Measurements from ENCODE around the gene NTRK1. TPM values are rescaled to one million over a fixed set of nuclear protein-coding genes. Genes with fewer than 3 reads are reported as not detected.

The NTRK1 gene
- total and polyA plus RNA-seq, 4 donors = 0.13 to 0.17 (median 0.14) TPM

- peaks cover 0 to 30% (median 17%) of the 10 kb centered on the region in 4 donors for H3K27me3 ChIP-seq (ENCODE audit: control insufficient read depth in 4 of 4, insufficient read depth in 4 of 4, low read length in 3 of 4)
- H3K4me3 ChIP-seq (ENCODE audit: low read depth in 1 of 3, low read length in 3 of 3) = no peak overlapping the region
- H3K36me3 ChIP-seq (ENCODE audit: control insufficient read depth in 4 of 4, insufficient read depth in 3 of 4, low read depth in 1 of 4, low read length in 3 of 4) = no peaks in the 10 kb centered on the region
- H3K9ac ChIP-seq (ENCODE audit: low read depth in 1 of 2, low read length in 2 of 2) = no peak overlapping the region
- 74% methylated on average over 5 of the region's 5 CpGs for WGBS
- H3K27ac ChIP-seq (ENCODE audit: low read depth in 1 of 2, low read length in 2 of 2) = no peak overlapping the region
- H3K4me1 ChIP-seq (ENCODE audit: control insufficient read depth in 4 of 4, insufficient read depth in 4 of 4, low read length in 3 of 4) = peaks cover 8 to 23% (median 9%) of the 10 kb centered on the region in 4 donors
- DNase-seq (ENCODE audit: low spot score) = no peak
- TF ChIP-seq REST (IDR thresholded peaks at IDR 0.05) (no peak), ZBTB33 (IDR thresholded peaks at IDR 0.05) (no peak), FOXA2 (IDR thresholded peaks at IDR 0.05) (no peak), HNF4G (IDR thresholded peaks at IDR 0.05) (no peak)
- H3K9me3 ChIP-seq (ENCODE audit: control insufficient read depth in 4 of 4, low read length in 3 of 4) = no peaks in the 10 kb centered on the region
Observed at GRCh38 chr1:156925154-156926010, 64.7 kb downstream of the NTRK1 start.

- Histone ChIP-seq H3K4me1 (ENCODE audit: control insufficient read depth in 4 of 4, insufficient read depth in 4 of 4, low read length in 3 of 4) (peaks cover 5 to 20% (median 7%) of the 10 kb centered on the region in 4 donors), H3K9ac (ENCODE audit: low read depth in 1 of 2, low read length in 2 of 2) (no peak overlapping the region), H3K4me3 (ENCODE audit: low read depth in 1 of 3, low read length in 3 of 3) (no peak overlapping the region), H3K36me3 (ENCODE audit: control insufficient read depth in 4 of 4, insufficient read depth in 3 of 4, low read depth in 1 of 4, low read length in 3 of 4) (no peaks in the 10 kb centered on the region), H3K27ac (ENCODE audit: low read depth in 1 of 2, low read length in 2 of 2) (no peak overlapping the region), H3K27me3 (ENCODE audit: control insufficient read depth in 4 of 4, insufficient read depth in 4 of 4, low read length in 3 of 4) (peaks cover 0 to 30% (median 14%) of the 10 kb centered on the region in 4 donors), H3K9me3 (ENCODE audit: control insufficient read depth in 4 of 4, low read length in 3 of 4) (no peaks in the 10 kb centered on the region)
- DNase-seq (ENCODE audit: low spot score) = no peak
- 39% methylated on average over 3 of the region's 3 CpGs for WGBS
- no peak for TF ChIP-seq MAX (IDR thresholded peaks at IDR 0.05)
- no peak for TF ChIP-seq SP1 (IDR thresholded peaks at IDR 0.05)
- TF ChIP-seq FOXA1 (IDR thresholded peaks at IDR 0.05) = no peak
- no peak for TF ChIP-seq YY1 (IDR thresholded peaks at IDR 0.05)
- no peak for TF ChIP-seq REST (IDR thresholded peaks at IDR 0.05)
- no peak for TF ChIP-seq ATF3 (IDR thresholded peaks at IDR 0.05)
- no peak for TF ChIP-seq FOXA2 (IDR thresholded peaks at IDR 0.05)
- TF ChIP-seq CTCF (IDR thresholded peaks at IDR 0.05; ENCODE audit: low read depth, low read length, missing input control) = no peak
- TF ChIP-seq NR2F2 (IDR thresholded peaks at IDR 0.05) = no peak
- no peak for TF ChIP-seq ZBTB33 (IDR thresholded peaks at IDR 0.05)
- TF ChIP-seq HNF4A (conservative IDR thresholded peaks at IDR 0.05) = no peak
- no peak for TF ChIP-seq HNF4G (IDR thresholded peaks at IDR 0.05)
- no peak for TF ChIP-seq RXRA (IDR thresholded peaks at IDR 0.05)
- TF ChIP-seq JUND (IDR thresholded peaks at IDR 0.05) = no peak
- no peak for TF ChIP-seq RAD21 (IDR thresholded peaks at IDR 0.05)
- no peak for TF ChIP-seq EGR1 (IDR thresholded peaks at IDR 0.05; ENCODE audit: low read depth in 2 of 2)
- TF ChIP-seq TAF1 (conservative IDR thresholded peaks at IDR 0.05) = no peak
Observed at GRCh38 chr1:156926175-156926574, 65.5 kb downstream of the NTRK1 start.

Measured in liver (tissue), 9 donors.